GM12892 (cell line): ENCODE results near the gene FAIM.

ENCODE experiments used
- POLR2AphosphoS5 ChIP-seq: IDR thresholded peaks from 2 replicates; pipeline ENCODE4 v1.6.1; 2011; ENCODE audit warnings: low read depth, low read length, control low read depth
- TAF1 ChIP-seq: IDR thresholded peaks from 2 replicates; pipeline ENCODE4 v1.6.1; 2011; ENCODE audit warnings: low read depth, mild to moderate bottlenecking, control low read depth, low read length, borderline replicate concordance

DNA sequence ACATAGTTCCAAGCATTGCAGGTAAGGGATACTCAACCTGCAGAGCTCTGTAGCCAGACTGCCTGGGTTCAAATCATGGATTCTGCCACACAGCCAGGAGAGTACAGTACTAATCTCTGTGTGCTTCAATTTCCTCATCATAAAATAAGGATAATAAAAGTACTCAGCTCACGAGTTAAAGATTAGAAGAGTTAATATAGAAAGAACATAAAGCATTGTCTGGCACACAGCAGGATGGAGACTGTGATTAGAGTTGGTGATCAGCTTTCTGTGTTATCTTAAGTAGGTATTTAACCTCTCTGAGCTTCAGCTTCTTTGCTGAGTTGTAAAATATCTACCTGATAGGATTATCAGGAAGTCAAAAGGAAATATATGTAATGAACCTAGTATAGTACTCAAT, 17.2 kb upstream of the FAIM start:
- TF ChIP-seq POLR2AphosphoS5 (no peak), TAF1 (no peak)
